ENCODE results near the gene XXYLT1.
A peak's percentile ranks its signal among the peaks of the same experiment; 100 is the strongest.

Gene XXYLT1

DNA sequence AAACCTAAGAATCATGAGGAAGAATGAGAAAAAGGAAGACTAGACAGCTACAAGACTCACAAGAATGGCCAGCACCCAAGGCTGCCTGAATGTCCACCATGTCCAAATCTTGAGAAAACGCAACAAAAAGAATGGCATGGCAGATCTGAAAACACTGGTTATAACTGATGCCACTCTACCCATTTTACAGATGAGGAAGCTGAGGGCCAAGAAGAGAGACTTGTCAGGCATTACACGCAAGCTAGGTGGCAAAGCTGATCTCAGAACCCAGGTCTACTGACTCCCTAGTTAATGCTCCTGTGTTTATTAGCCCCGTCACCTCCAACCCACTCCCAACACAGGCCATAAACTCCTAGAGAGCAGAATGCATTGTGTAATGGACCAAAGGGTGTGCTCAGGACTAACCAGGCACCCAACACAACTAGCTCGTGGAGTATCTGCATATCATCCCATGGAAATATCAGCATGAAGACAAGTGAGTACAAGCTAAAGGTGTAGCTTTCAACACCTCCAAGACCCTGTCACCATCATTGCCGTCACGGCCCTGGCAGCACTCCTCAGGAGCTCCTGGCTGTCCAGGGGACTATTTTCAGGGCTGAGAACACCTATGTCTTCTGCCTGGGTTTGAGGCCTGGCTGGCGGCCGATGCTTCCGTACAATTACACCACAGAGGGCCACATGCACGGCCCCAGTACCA lies 111.7 kb downstream of the XXYLT1 start:
- TF ChIP-seq, protein P1, sequence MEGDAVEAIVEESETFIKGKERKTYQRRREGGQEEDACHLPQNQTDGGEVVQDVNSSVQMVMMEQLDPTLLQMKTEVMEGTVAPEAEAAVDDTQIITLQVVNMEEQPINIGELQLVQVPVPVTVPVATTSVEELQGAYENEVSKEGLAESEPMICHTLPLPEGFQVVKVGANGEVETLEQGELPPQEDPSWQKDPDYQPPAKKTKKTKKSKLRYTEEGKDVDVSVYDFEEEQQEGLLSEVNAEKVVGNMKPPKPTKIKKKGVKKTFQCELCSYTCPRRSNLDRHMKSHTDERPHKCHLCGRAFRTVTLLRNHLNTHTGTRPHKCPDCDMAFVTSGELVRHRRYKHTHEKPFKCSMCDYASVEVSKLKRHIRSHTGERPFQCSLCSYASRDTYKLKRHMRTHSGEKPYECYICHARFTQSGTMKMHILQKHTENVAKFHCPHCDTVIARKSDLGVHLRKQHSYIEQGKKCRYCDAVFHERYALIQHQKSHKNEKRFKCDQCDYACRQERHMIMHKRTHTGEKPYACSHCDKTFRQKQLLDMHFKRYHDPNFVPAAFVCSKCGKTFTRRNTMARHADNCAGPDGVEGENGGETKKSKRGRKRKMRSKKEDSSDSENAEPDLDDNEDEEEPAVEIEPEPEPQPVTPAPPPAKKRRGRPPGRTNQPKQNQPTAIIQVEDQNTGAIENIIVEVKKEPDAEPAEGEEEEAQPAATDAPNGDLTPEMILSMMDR (IDR thresholded peaks at IDR 0.05; ENCODE audit: extremely low read depth, insufficient read depth, missing control alignments): no peak
- DNase-seq (ENCODE audit: low spot score): no peak
- in situ Hi-C loops (cut with MboI; ENCODE audit: low pct_unique_long_range_greater_than_20kb, low sequenced_read_pairs, unreplicated experiment): loop anchor here (10.0 kb wide), 1 partner anchor 96 kb away; no protein-coding TSS in a partner anchor

DNA sequence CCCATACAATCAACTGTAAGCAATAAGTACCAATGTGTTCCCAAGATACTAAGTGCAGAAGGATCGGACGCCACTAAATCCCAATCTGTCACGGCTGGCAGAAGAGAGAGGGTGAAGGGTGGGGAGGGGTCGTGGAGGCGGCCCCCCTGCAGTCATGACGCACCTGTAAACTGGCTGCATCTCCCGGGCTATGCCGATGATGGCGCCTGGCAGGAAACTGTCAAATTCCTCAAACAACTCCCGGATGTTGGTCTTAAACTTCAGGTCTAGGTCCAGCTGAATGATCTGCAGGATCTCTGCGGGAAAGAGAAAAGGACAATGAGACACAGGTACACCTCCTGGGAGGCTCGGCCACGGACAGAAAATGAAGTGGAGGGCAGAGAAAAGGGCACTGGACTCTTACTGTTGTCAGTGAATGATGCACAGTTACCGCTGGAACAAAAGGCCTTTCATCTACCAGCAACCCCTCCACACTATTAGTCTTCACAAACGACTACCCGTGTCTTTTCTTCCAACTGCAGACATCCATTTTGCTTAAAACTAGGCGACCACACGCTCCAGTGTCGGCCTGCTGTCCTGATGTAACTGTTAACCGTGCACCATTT lies 114.6 kb downstream of the XXYLT1 start:
- no peak for DNase-seq (ENCODE audit: low spot score)
- TF ChIP-seq, protein P1 (IDR thresholded peaks at IDR 0.05; ENCODE audit: extremely low read depth, insufficient read depth, missing control alignments): no peak
- in situ Hi-C loops (cut with MboI; ENCODE audit: low pct_unique_long_range_greater_than_20kb, low sequenced_read_pairs, unreplicated experiment): loop anchor here (10.0 kb wide), 1 partner anchor 98 kb away; no protein-coding TSS in a partner anchor

DNA sequence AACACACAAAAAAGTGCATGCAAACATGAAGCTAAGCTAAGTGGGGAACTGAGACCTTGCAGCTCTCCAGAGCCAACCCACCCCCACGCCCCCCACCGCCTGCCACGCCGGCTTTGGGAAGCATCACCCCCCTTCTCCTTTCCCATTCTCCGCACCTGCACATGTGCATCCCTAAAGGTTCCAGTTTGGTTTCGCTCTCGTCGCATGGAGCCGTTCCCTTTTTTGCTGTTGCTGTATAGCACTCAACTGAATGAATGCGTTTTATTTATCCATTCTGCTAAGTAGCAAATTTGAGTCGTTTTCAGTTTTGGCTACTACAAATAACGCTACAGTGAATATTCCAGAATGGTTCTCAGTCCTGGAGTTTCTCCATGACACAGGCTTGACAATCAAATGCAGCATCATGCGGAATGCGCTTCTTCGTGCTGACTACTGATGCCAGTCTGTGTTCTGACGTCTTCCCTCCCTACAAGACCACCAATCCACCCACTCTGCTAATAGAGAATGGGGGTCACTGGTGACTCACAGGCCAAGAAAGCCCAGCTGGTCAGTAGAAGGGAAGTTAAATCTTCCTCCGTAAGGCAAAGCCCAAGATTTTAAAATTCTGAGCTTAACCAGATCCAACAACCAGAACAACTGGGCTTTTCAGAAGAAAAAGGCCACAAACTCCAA lies 115.3 kb downstream of the XXYLT1 start:
- in situ Hi-C loops (cut with MboI; ENCODE audit: low pct_unique_long_range_greater_than_20kb, low sequenced_read_pairs, unreplicated experiment): loop anchor here (10.0 kb wide), 1 partner anchor 99 kb away; no protein-coding TSS in a partner anchor
- TF ChIP-seq, protein P1 (IDR thresholded peaks at IDR 0.05; ENCODE audit: extremely low read depth, insufficient read depth, missing control alignments): no peak
- no peak for DNase-seq (ENCODE audit: low spot score)

DNA sequence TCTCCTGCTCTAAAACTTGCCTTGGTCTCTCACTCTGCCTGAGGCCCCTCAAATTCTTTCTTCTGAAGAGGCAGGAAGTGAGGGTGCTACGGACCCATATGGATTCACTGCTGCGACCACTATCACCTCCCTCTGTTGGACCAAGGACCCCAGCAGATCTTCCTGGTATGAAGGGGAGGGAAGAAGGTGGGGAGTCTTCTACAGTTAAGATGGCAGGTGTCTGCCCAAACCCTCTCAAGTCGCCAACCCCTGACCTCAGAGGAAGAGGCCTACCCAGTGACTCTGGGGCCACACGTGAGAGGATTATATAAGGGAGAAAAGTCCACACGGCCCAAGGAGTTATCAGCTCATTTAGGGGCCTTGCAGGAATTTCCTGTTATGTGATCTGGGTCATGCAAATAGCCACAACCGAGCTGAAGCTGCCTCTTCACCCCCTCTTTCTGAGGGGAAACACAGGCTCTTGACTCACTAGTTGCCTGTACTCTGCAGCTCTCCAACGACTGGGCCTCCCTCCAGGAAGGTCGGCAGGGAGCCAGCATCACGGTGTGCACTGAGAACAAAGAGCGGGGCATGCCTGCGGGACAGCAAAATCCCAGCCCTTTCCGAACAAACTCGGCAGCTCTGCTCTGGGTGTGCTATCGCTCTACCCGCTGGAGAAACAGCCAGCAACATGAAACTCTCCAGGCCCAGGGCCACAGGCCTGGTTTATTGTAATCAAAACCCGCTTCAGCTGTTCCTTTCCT lies 116.0 kb downstream of the XXYLT1 start:
- DNase-seq (ENCODE audit: low spot score): peak; percentile 63
- TF ChIP-seq, protein P1 (IDR thresholded peaks at IDR 0.05; ENCODE audit: extremely low read depth, insufficient read depth, missing control alignments): no peak
- in situ Hi-C loops (cut with MboI; ENCODE audit: low pct_unique_long_range_greater_than_20kb, low sequenced_read_pairs, unreplicated experiment): loop anchor here (10.0 kb wide), 1 partner anchor 100 kb away; no protein-coding TSS in a partner anchor

DNA sequence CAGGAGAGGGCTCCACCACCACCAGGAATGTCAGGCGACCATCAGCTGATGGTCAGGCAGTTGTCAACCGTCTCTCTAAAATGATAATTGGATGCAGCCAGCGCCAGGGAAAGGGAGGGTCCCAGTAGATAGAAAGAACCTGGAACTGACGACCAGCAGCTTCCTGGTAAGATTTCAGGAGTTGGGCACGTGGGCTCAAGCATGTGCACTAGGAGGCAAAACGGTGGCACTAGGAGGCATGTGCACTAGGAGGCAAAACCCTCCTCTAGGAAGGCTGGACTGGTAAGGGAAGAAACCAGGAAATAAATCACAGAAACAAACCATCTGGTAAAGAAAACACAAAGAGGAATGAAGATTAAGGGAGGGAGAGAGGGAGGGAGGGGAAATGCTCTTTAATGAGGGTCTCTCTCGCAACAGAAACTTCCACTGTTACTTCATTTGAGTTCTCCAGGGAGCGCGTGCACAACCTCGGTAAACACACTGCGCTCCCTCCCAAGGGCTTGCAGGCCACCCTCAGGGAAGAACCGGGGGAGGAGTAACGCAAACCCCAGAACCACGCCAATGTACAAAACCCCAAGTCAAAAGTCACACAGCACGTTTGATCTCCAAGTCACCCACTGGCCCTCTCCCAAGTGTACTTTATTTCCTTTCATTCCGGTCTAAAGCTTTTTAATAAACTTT lies 116.7 kb downstream of the XXYLT1 start:
- no peak for DNase-seq (ENCODE audit: low spot score)
- in situ Hi-C loops (cut with MboI; ENCODE audit: low pct_unique_long_range_greater_than_20kb, low sequenced_read_pairs, unreplicated experiment): loop anchor here (10.0 kb wide), 1 partner anchor 101 kb away; no protein-coding TSS in a partner anchor
- TF ChIP-seq, protein P1 (IDR thresholded peaks at IDR 0.05; ENCODE audit: extremely low read depth, insufficient read depth, missing control alignments): no peak
